Forelimb muscle (tissue), 1 donor: ENCODE measurements around the gene PDXK. TPM values are rescaled to one million over a fixed set of nuclear protein-coding genes. Genes with fewer than 3 reads are reported as not detected.

Experiments used
- DNase-seq: peaks from one replicate; pipeline ENCODE4 v3.0.0-alpha.2; 2013; ENCODE audit warnings: low read depth
- polyA plus RNA-seq: library from polyadenylated mRNA; unstranded; fragments of 120-200 nt; gene quantifications from one replicate; pipeline ENCODE4 v1.2.1, GENCODE V29; 2013; ENCODE audit not compliant: insufficient read length

The PDXK gene
- polyA plus RNA-seq, 1 donor = 19.0 TPM

GRCh38 chr21:43779660-43780059 lies 60.7 kb downstream of the PDXK start:
- DNase-seq = no peak

- no peak for DNase-seq
Measured at GRCh38 chr21:43781846-43782245, 62.9 kb downstream of the PDXK start.

GRCh38 chr21:43782431-43783097 lies 63.6 kb downstream of the PDXK start:
- DNase-seq = no peak

GRCh38 chr21:43783098-43783700 lies 64.3 kb downstream of the PDXK start:
- no peak for DNase-seq

GRCh38 chr21:43785134-43785533 lies 66.2 kb downstream of the PDXK start:
- DNase-seq = no peak

- DNase-seq = no peak
Measured at GRCh38 chr21:43786300-43786806, 67.4 kb downstream of the PDXK start.

- DNase-seq = no peak
Measured at GRCh38 chr21:43786807-43787440, 68.0 kb downstream of the PDXK start.

GRCh38 chr21:43789276-43790009 lies 70.5 kb downstream of the PDXK start, which contains the start of gene RRP1:
Gene RRP1 (plus strand): TSS chr21:43789577. CDS start chr21:43789630, 53 bp downstream.
- DNase-seq = peak; percentile 57

- no peak for DNase-seq
Measured at GRCh38 chr21:43790010-43790524, 71.1 kb downstream of the PDXK start.

GRCh38 chr21:43792406-43792805 lies 73.5 kb downstream of the PDXK start:
- DNase-seq = no peak

GRCh38 chr21:43793243-43793642 lies 74.3 kb downstream of the PDXK start:
- no peak for DNase-seq

GRCh38 chr21:43794311-43794710 lies 75.4 kb downstream of the PDXK start:
- DNase-seq = no peak

- DNase-seq = no peak
Measured at GRCh38 chr21:43794857-43795256, 75.9 kb downstream of the PDXK start.

- no peak for DNase-seq
Measured at GRCh38 chr21:43797415-43797814, 78.5 kb downstream of the PDXK start.

- DNase-seq = no peak
Measured at GRCh38 chr21:43797925-43798715, 79.2 kb downstream of the PDXK start.

GRCh38 chr21:43799301-43799840 lies 80.4 kb downstream of the PDXK start:
- no peak for DNase-seq

GRCh38 chr21:43800124-43800523 lies 81.2 kb downstream of the PDXK start:
- no peak for DNase-seq

- DNase-seq = no peak
Measured at GRCh38 chr21:43800566-43800965, 81.6 kb downstream of the PDXK start.

GRCh38 chr21:43801006-43801783 lies 82.3 kb downstream of the PDXK start:
- no peak for DNase-seq

- no peak for DNase-seq
Measured at GRCh38 chr21:43802713-43803313, 83.9 kb downstream of the PDXK start.
